NCI-H1930 (cell line): Measurements from ENCODE around the gene C5orf46.
"Not testable (repeated sequence)": the region's sequence is repeated elsewhere in the genome, so short reads cannot be mapped to it uniquely, and the experiment has no call there.

Experiments
- DNase-seq, 2 experiments: peaks; one replicate each; lab custom pipeline; 2025; lab: John Stamatoyannopoulos, UW

Gene C5orf46

DNA sequence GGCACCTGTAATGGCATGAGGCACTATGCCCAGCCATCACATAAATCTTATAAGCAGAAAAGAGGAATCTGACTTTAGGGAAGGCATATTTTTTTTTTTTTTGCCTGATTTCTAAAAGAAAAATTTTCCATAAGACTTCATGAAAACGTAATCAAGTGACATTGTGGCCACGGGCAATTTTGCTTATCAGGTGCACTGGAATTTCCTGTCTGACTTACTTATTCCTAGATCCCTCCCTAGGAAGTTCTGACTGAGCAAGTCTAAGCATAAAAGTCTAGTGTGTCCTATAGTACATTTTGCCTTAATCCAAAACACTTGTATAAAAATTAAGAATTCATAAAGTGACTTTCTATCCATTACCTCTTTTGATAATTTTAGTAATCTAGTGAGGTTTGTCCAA, 12.5 kb downstream of the C5orf46 start:
- DNase-seq, result no peak

DNA sequence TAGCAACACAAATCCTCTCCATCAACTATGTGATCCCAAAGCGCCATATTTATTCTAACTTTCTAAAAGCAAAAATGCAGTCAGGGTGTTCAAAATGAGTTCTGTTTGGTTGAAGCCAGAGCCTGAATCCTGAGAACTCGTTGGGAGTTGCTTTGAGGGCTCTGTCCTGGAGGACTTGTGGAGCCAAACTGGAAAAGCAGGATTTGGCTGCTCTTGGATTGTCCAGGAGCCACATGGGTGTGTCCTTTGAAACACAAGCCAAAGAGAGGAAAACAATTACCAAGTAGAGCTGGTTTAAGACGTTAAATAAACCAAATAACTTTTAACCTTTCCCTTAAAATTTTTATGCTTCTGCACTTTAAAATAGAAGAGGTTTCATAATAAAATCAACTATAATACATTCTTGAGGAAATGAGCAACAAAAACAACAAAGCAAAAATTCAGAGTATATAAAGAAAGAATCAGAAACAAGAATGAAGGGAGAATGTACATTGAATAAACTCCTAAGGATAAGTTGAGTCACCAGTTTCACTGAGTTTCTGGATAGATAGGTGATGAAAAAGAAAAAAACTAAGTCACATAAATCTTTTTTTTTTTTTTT, 13.5 kb downstream of the C5orf46 start:
- no peak for DNase-seq

DNA sequence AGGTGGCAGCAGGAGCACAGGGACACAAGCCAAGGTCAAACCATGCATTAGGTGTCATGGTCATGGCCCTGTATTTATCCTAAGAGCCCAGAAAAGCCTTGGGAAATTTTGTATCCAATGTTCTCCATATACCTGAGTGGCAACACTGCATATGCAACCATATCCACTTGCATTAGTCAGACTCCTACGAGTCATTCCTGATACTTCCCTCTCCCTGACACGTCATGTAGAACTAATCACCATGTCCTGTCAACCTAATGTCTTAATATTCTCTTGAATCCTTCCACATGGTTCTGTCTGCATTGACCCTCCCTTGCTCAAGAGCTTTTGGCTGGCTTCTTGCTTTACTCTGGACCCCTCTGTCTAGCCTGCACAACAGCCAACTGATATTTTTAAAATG, 18.4 kb downstream of the C5orf46 start:
- DNase-seq, result no peak

DNA sequence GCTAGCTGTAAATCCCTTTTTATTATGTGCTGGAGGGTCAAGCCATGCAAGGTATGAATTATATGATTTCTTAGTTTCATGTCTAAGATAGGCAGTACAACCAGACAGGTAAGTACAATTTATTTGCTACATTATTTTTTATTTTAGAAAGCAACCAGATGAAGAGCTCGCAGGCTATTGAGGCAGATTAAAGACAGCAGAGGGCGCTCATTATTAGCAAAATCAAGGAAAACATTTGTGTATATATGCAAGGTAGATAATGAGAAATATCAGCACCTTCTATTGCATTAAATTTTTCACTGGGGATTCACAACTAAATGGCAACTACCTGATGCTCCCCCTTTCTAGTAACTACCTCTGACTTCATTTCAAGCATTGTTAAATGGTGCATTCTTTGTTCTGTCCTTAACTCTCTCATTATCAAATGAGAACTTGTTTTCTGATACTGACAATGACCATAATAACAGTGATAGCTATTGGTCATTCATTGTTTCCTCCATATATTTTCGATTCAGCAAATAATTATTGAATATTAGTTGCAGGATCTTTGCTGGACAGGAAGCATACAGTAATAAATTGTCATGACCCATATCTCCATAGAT, 19.2 kb downstream of the C5orf46 start:
- DNase-seq, result no peak

DNA sequence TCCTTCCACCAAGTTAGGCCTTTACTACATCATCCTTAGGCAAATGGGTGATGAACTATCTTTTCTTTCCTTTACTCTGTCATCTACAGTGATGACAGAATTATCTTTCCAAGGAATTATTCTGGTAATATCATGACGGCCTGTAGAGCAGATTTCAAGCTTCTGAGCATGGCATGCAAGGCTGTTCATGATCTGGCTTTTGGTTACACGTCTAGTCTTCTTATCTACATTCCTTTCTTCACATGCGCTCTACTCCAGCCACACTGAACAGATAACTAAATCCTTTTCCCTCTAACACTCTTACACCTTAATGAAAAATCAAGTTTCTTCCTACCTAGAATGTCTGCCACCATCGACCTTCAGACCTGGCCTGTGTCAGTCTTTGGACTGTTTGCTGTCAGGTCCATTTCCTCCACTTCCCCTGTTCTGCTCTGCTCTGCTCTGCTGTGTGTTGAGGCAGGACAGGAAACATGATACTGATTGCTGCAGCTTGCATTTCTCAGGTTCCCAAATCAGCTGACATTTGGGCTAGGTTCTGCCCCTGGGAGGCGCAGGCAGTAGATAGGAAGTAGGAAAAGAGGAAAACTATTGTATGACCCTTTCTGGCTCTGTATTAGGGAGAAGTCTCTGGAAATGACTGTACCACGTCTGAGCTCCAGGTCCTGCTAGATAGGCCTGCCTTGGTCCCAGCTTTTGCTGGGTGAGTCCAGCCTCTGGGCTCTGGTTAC, 23.6 kb downstream of the C5orf46 start:
- DNase-seq, result no peak

DNA sequence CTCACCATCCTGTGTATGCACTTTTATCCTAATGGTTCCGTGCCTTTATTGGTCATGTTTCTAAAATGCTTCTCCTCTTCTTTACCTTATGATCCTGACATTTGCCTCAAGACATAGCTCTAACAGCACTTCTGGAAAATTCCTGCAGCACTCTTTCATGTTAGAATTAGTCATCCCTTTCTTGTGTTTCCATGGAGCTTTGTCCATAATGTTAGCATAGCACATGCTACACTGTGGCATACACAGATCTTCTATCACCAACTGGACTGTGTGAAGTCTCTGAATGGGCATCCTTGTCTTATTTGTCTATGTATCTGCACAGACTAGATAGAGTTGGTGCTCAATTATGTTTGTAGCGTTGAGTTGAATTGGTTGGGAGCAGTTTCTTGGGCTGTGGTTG, 25.9 kb downstream of the C5orf46 start:
- DNase-seq, result no peak

DNA sequence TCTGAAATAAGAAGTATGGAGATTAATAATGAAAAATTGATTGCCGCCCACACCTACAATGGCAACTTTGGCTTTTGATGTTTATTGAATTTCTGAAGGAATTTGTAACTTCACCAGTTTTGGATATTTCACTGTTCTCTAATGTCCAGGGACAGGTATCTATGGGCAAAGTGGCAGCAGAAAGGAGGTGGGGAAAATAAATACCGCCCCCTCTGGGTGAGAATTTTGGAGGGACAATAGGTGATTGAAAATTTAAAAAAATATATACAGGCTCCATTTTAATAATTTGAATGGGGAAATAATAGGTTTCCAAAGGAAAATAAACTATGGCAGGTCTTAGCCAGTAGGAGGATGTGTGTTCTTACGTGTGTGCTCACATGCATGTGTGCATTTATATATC, 26.6 kb downstream of the C5orf46 start:
- no peak for DNase-seq

DNA sequence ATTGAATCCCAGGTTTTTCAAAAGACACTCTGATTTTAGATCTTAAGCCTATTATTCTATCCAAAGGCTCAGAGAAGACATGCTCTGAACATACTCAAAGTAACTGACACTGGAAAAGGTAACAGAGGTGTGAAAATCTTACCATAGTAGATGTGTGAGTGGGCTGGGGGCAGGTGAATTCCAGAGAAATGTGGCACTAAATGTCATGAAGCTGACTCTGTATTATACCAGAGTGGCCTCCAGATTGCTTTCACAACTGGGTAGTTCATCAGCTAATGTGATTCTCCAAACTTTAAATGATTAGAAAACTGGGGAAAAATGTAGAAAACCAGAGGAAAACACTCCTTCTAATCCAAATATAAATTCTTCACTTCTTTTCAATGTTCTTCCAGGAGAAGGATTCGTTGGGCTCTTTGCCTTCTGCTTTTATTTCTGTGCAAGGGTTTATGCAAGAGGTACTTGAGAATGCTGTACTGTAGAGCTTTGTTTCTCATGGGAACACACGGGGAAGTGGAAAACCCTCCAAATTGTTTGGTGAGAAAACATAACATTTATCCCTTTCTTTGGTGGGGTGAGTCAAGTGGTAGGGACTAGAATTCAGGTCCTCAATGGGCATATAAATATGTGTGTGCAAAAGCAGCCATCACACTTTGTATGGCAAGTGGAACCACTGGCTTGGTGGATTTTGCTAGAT, 28.1 kb downstream of the C5orf46 start, which contains the start of gene SCGB3A2:
Gene SCGB3A2 (plus strand): TSS at position 646 of the 694 bp plus-strand sequence. CDS start 93 bp downstream, outside the sequence.
- DNase-seq, result no peak

DNA sequence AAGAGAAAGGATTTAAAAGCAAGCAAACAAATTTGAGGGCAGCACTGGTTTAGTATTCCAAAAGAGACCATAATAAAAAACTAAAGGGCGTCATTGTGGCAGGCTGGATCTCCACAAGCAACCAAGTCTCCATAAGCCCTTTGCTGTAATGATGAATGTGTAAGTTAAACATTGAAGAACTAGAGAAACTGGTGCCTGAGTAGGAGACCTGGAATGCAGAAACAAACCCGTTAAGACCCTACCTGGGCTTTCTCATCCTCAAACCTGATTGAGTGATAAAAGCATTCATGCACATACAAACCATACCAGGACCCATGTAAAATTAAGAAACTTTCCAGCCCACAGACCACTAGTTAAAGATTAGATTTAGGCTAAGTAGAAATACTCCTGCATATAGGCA, 29.7 kb downstream of the C5orf46 start:
- DNase-seq, result no peak

DNA sequence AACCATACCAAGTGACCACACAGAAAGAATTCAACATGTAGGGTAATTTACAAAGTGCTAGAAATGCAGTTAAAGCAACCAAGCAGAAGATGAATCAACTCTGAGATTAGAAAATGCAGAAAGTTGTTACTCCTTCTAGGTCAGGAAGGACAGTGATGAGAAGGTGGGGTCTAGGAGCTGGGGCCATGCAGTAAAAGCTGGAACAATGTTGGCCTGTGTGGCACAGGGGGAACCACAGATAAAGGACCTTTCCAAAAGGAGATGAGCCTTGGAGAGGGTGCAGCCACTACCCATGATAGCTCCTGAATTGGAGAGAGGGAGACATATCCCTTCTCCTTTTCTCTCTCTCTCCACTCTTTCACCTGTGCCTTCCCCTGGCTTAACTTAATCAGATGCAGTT, 30.2 kb downstream of the C5orf46 start:
- no peak for DNase-seq

DNA sequence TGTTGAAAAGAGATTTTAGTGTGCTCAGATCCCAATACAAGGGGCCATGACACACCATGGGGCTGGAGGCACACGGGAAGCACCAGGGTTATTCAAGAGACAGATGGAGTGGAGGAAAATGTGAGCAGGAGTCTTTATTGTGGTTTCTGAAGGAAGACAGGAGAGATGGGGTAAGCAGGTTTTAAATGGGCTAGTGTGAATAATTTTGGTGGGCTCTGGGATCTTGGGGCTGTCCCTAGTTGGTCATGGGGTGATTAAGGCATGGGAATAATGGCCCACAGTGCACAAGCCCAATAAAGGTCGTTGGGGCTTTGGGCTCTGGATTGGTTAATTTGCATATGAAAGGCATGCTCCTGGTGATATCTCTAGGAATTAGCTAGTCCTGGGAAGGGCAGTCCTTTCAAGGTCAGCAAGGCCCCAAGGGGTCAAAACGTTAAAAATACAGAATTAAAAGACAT, 31.4 kb downstream of the C5orf46 start:
- no peak for DNase-seq

DNA sequence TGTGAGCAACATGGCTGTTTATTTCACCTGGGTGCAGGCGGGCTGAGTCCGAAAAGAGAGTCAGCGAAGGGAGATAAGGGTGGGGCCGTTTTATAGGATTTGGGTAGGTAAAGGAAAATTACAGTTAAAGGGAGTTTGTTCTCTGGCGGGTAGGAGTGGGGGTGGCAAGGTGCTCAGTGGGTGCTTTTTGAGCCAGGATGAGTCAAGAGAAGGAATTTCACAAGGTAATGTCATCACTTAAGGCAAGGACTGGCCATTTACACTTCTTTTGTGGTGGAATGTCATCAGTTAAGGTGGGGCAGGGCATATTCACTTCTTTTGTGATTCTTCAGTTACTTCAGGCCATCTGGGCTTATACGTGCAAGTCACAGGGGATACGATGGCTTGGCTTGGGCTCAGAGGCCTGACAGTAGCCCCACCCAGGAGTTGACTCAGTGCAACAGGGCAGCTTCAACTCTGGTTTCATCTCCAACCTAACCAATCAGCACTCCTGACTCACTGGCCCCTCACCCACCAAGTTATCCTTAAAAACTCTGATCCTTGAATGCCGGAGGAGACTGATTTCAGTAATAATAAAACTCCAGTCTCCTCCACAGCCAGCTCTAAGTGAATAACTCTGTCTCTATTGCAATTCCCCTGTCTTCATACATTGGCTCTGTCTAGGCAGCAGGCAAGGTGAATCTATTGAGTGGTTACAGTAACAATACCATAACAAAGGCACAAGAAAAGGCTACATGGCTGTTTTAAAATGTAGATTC, 32.0 kb downstream of the C5orf46 start:
- not testable (repeated sequence) for DNase-seq

DNA sequence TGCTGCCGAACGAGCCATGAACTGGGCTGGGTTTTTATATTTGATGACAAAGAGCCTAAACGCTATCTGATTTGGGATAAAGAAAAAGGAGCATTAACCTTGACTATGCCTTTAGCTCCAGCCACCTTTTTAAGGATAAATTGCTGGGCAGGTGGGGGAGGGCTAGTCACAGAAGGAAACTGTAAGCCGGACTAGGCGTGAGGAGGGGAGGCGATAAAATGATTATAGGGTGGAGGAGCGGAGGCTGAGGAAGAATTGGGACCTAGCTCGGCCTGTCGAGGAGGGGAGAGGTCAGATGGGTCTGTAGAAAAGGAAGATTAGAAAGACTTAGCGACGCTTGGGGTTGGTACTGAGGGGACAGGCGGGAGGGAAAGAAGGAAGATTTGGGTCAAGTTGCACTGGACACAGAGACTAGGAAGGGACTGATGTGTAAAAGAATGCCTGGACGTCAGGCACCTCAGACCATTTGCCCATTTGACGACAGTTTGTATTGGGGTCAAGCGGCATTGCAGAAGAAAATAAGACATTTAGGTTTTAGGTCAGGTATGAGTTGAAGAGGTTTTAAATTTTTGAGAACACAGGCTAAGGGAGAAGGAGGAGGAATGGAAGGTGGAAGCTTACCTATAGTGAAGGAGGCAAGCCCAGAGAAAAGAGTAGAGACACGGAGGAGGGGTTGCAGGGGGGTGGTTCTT, 33.4 kb downstream of the C5orf46 start:
- not testable (repeated sequence) for DNase-seq

DNA sequence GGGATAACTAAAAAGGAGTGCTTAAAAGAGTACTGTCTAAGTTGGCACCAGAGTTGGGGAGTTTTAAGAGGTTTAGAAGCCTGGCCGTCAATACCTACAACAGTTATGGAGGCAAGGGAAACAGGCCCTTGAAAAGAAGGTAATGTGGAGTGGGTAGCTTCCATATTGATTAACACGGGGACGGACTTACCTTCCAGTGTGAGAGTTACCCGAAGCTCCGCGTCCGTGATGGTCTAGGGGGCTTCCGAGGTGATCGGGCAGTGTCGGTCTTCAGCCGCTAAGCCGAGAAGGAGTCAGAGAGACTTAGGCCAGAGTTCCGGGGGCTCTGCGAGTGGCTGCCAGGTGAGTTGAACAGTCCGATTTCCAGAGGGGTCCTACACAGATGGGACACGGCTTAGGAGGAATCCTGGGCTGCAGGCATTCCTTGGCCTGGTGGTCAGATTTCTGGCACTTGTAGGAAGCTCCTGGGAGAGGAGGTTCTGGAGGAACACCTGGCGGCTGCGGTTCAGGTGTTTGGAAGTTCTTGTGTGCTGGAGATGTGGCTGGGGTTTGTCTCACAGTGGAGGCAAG, 34.3 kb downstream of the C5orf46 start:
- DNase-seq, result not testable (repeated sequence)

DNA sequence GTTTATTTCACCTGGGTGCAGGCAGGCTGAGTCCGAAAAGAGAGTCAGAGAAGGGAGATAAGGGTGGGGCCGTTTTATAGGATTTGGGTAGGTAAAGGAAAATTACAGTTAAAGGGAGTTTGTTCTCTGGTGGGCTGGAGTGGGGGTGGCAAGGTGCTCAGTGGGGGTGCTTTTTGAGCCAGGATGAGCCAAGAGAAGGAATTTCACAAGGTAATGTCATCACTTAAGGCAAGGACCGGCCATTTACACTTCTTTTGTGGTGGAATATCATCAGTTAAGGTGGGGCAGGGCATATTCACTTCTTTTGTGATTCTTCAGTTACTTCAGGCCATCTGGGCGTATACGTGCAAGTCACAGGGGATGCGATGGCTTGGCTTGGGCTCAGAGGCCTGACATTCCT, 36.4 kb downstream of the C5orf46 start:
- not testable (repeated sequence) for DNase-seq

DNA sequence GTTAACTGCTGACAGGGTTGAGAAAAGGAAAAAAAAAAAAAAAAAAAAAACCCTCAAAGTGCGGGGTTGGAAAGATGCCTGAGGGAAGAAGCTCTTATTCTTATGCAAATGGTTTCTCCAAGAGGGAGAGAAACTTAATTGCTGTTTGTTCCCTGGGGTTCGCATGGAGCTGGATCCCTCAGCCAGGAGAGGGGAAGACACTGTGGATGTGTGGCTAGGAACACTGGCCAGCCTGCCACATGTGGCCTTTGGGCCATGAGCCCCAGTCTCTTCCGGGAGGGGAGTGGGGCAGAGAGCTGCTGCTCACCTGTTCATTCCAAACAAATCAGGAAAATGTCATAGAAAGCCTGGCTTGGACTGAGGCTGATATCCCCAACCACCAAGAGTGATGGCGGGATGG, 37.2 kb downstream of the C5orf46 start:
- DNase-seq, result no peak

DNA sequence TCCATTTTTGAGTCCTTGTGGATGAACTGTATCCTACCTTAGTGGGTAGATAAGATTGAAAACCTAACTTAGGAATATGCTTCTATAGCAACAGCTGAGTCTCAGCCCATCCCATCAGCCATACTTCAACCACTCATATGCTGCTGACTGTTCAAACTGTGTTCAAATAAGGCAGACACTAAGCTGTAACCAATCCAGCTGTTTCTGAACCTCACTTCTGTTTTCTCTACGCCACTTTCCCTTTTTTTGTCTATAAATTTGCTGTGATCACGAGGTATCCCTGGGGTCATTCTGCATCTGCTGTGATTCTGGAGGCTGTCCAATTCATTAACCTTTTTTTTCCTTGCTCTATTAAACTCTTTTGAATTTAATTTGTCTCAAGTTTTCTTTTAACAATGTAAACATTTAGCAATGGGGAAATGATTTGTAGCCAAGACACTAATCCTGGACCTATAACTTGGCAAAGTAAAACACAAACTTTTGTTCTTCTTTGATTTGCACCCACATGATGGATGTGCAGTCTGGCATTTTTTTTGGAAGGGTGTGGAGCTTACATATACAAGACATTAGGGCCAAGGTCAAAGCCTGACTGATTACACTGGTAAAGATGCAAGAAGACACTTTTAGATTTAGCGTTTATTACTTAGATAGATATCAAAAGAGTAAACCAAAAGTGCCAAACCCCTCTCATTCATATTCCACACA, 42.7 kb downstream of the C5orf46 start:
- DNase-seq, result no peak

DNA sequence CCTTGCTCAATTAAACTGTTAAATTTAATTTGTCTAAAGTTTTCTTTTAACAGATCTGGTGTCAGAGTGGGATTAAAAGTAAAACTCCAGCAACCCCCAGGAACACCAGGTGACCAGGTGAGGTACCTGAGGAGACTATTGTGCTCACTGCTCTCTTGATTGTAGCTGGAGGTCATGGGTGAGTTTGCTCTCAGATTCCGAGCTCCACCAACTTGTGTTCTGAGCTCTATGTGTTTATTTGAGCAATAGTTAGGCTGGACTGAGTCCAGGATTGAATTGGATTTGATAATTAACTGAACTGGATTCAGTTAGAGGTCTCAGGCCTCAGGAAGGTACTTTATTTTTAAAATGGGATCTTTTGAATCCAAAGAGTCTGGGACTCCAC, 45.7 kb downstream of the C5orf46 start:
- DNase-seq, result no peak

DNA sequence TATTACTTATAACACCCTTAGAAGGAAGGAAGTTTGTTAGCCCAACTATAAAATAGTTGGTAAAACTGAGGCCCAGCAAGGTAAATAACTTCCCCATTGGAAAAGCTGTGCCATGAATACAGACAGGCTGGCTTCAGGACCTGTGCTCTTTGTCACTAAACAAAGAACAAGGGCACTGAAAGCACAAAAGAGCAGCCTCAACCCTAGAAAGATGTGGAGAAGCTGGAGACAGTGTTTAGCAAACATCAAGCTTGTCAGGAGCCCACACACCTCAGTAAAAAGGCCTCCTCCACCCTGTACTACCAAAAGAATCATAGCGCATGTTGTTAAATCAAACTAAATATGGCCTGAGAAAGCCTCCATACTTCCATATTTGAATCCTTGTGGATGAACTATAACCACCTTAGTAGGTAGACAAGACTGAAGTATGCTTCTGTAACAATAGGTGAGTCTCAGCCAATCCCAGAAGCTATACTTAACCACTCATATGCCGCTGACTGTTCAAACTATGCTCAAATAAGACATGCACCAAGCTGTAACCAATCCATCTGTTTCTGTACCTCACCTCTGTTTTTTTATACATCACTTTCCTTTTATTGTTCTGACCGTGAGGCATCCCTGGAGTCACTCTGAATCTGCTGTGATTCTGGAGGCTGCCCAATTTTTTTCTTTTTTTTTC, 46.2 kb downstream of the C5orf46 start:
- DNase-seq, result no peak

DNA sequence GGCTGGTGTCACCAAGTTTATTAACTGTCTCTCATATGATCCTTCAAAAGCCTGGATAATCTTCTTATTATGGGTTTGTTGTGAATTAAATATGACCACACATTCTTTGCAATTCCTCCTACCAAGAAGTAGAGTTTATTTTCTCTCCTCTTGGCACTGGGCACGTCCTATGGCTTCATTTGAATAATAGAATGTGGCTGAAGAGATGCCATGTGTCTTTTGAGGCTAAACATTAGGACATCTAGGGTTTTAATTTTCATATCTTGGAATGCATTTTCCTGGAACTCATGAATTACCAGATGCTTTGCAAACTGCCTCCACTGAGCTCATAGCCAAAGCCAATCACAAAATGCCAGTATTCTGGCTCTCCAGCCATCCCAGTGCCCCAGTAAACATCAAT, 47.8 kb downstream of the C5orf46 start:
- DNase-seq, result no peak
